ENCODE measurements around the gene PNPLA4.

- TF ChIP-seq CTCF (tag by site-specific recombination; IDR thresholded peaks at IDR 0.05) (no peak), ZNF398 (tag by site-specific recombination; IDR thresholded peaks at IDR 0.05) (no peak), ATF2 (tag by site-specific recombination; IDR thresholded peaks at IDR 0.05; ENCODE audit: low read depth) (no peak)
These were observed 21.3 kb upstream of the PNPLA4 start for GRCh38 chrX:7948483-7948882.
